ENCODE data around the gene PLK3. TPM values are rescaled to one million over a fixed set of nuclear protein-coding genes. Genes with fewer than 3 reads are reported as not detected.

The PLK3 gene
- total RNA-seq, 1 experiment from 2014 or later = 56.1 TPM

- TF ChIP-seq TCF7L2 (IDR thresholded peaks at IDR 0.05; ENCODE audit: borderline replicate concordance, extremely low read depth, insufficient read depth, insufficient read length) = no peak
Observed at GRCh38 chr1:44783697-44784093, 16.5 kb upstream of the PLK3 start (continued).

GRCh38 chr1:44784094-44785028 is 15.8 kb upstream of the PLK3 start:
- no peaks in the 10 kb centered on the region for H3K27me3 ChIP-seq (ENCODE audit: insufficient read depth, low read length)
- no peak overlapping the region for H2AFZ ChIP-seq (ENCODE audit: low read depth, low read length, poor library complexity, severe bottlenecking)
- H3K79me2 ChIP-seq (ENCODE audit: insufficient read depth, low read length) = no peaks in the 10 kb centered on the region
- peaks cover 4 to 12% of the 10 kb centered on the region in 2 experiments; a peak in 1 of 4 replicates for H3K36me3 ChIP-seq (ENCODE audit: control insufficient read depth in 1 of 2, insufficient read depth in 2 of 2, low read length in 2 of 2)
- H3K9ac ChIP-seq (ENCODE audit: low read length) = no peak overlapping the region
- no peak for ATAC-seq
- no peaks in the 10 kb centered on the region for H3K9me2 ChIP-seq (ENCODE audit: insufficient read depth)
- no peak overlapping the region for H3K27ac ChIP-seq (ENCODE audit: low read depth, low read length)
- no peak overlapping the region for H3K4me3 ChIP-seq (replicated peaks in 1 of 2; ENCODE audit: low read depth in 1 of 2, low read length in 2 of 2)
- H4K20me1 ChIP-seq (ENCODE audit: insufficient read depth) = no peaks in the 10 kb centered on the region; the same call in 1 of the 2 replicates
- RAD21 ChIA-PET (ENCODE audit: low non-redundant PET in 1 of 2, low total read pairs in 2 of 2, uncharacterized antibody in 2 of 2, unreplicated experiment in 2 of 2) = no interaction called here
- CTCF ChIA-PET = no interaction called here
- POLR2A ChIA-PET = interaction anchor here (1.3 to 3.7 kb wide), 5 partner anchors 9 to 54 kb away, joined by 3 to 16 read pairs (median 6); partner anchors contain the start of genes RNU5D-1 and RPS8
- no peak for TF ChIP-seq CBX3 (IDR thresholded peaks at IDR 0.05; ENCODE audit: low read depth)
- TF ChIP-seq ATF3 (IDR thresholded peaks at IDR 0.05) = no peak
- TF ChIP-seq EZH2phosphoT487 (IDR thresholded peaks at IDR 0.05; ENCODE audit: borderline replicate concordance) = no peak
- no peak for TF ChIP-seq ZNF274 (IDR thresholded peaks at IDR 0.05; ENCODE audit: low read depth, low read length)
- TF ChIP-seq POLR2A (IDR thresholded peaks at IDR 0.05; ENCODE audit: borderline replicate concordance, extremely low read depth, insufficient read depth, insufficient read length) = no peak
- no peak for TF ChIP-seq ELF1 (IDR thresholded peaks at IDR 0.05; ENCODE audit: borderline replicate concordance, low read depth)
- no peak for TF ChIP-seq EZH2 (IDR thresholded peaks at IDR 0.05)
- TF ChIP-seq ZBTB33 (IDR thresholded peaks at IDR 0.05; ENCODE audit: extremely low read depth, insufficient replicate concordance, low read length) = no peak
- TF ChIP-seq MAX (IDR thresholded peaks at IDR 0.05) = no peak
- intact Hi-C loops (cut with micrococcal nuclease) = loop anchor here (5.0 kb wide), 1 partner anchor 788 kb away; no protein-coding TSS in a partner anchor
- no TSS peak for BruUV-seq (replicated peaks)
- H3K4me2 ChIP-seq (ENCODE audit: low read length) = no peak overlapping the region
- H3K9me3 ChIP-seq (ENCODE audit: control insufficient read depth in 1 of 2, insufficient read depth in 1 of 2, low read depth in 1 of 2, low read length in 2 of 2) = no peaks in the 10 kb centered on the region
- H3K4me1 ChIP-seq (ENCODE audit: control insufficient read depth in 1 of 2, insufficient read depth in 2 of 2, low read length in 2 of 2) = peaks cover 6 to 24% of the 10 kb centered on the region in 2 experiments
- DNase-seq (ENCODE audit: low read depth, low spot score) = no peak
